Measurements from ENCODE around the gene NIM1K.

Gene NIM1K

DNA sequence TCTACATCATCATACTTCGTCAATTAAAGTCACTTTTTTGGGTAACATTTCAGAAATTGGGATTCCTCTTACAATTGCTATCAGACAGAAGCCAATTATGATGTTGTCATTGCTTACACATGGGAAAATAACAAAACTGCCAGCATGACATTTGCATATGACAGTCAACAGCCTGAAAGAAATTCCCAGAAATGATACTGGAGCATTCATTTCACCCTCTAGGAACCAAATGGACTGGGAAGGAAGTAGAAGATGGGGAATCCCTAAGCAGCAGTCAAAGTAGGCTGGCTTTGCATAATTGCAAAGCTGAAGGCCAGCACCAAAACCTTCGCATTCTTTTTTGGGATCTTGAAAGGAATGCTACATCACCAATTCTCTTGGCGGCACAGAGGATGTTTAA lies 110.5 kb downstream of the NIM1K start:
- TF ChIP-seq OSR1 (CRISPR knock-in tag; IDR thresholded peaks at IDR 0.05), result no peak
- TF ChIP-seq ESRRG (CRISPR knock-in tag; IDR thresholded peaks at IDR 0.05), result no peak
- TF ChIP-seq, protein P1, sequence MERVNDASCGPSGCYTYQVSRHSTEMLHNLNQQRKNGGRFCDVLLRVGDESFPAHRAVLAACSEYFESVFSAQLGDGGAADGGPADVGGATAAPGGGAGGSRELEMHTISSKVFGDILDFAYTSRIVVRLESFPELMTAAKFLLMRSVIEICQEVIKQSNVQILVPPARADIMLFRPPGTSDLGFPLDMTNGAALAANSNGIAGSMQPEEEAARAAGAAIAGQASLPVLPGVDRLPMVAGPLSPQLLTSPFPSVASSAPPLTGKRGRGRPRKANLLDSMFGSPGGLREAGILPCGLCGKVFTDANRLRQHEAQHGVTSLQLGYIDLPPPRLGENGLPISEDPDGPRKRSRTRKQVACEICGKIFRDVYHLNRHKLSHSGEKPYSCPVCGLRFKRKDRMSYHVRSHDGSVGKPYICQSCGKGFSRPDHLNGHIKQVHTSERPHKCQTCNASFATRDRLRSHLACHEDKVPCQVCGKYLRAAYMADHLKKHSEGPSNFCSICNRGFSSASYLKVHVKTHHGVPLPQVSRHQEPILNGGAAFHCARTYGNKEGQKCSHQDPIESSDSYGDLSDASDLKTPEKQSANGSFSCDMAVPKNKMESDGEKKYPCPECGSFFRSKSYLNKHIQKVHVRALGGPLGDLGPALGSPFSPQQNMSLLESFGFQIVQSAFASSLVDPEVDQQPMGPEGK (CRISPR knock-in tag; IDR thresholded peaks at IDR 0.05; ENCODE audit: borderline replicate concordance), result no peak
- no peak for TF ChIP-seq ISL1 (CRISPR knock-in tag; IDR thresholded peaks at IDR 0.05)
- no peak for TF ChIP-seq ZFP30 (CRISPR knock-in tag; IDR thresholded peaks at IDR 0.05)
- no peak for TF ChIP-seq ZNF8 (CRISPR knock-in tag; IDR thresholded peaks at IDR 0.05)
- no peak for TF ChIP-seq ZFP3 (CRISPR knock-in tag; IDR thresholded peaks at IDR 0.05)
- no peak for TF ChIP-seq TCF4 (CRISPR knock-in tag; IDR thresholded peaks at IDR 0.05; ENCODE audit: borderline replicate concordance)
- no peak for TF ChIP-seq SNAI2 (CRISPR knock-in tag; IDR thresholded peaks at IDR 0.05)
- no peak for TF ChIP-seq BACH2 (CRISPR knock-in tag; IDR thresholded peaks at IDR 0.05; ENCODE audit: borderline replicate concordance)
- TF ChIP-seq GLIS3 (CRISPR knock-in tag; IDR thresholded peaks at IDR 0.05), result no peak
- TF ChIP-seq ZC3H10 (CRISPR knock-in tag; IDR thresholded peaks at IDR 0.05), result no peak
- no peak for TF ChIP-seq RARB (CRISPR knock-in tag; IDR thresholded peaks at IDR 0.05)
- TF ChIP-seq, protein P2, sequence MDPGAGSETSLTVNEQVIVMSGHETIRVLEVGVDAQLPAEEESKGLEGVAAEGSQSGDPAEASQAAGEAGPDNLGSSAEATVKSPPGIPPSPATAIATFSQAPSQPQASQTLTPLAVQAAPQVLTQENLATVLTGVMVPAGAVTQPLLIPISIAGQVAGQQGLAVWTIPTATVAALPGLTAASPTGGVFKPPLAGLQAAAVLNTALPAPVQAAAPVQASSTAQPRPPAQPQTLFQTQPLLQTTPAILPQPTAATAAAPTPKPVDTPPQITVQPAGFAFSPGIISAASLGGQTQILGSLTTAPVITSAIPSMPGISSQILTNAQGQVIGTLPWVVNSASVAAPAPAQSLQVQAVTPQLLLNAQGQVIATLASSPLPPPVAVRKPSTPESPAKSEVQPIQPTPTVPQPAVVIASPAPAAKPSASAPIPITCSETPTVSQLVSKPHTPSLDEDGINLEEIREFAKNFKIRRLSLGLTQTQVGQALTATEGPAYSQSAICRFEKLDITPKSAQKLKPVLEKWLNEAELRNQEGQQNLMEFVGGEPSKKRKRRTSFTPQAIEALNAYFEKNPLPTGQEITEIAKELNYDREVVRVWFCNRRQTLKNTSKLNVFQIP (CRISPR knock-in tag; IDR thresholded peaks at IDR 0.05; ENCODE audit: borderline replicate concordance, low read depth), result no peak
- TF ChIP-seq, protein P3, sequence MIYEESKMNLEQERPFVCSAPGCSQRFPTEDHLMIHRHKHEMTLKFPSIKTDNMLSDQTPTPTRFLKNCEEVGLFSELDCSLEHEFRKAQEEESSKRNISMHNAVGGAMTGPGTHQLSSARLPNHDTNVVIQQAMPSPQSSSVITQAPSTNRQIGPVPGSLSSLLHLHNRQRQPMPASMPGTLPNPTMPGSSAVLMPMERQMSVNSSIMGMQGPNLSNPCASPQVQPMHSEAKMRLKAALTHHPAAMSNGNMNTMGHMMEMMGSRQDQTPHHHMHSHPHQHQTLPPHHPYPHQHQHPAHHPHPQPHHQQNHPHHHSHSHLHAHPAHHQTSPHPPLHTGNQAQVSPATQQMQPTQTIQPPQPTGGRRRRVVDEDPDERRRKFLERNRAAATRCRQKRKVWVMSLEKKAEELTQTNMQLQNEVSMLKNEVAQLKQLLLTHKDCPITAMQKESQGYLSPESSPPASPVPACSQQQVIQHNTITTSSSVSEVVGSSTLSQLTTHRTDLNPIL (CRISPR knock-in tag; IDR thresholded peaks at IDR 0.05; ENCODE audit: low read depth), result no peak
- TF ChIP-seq, protein P4, sequence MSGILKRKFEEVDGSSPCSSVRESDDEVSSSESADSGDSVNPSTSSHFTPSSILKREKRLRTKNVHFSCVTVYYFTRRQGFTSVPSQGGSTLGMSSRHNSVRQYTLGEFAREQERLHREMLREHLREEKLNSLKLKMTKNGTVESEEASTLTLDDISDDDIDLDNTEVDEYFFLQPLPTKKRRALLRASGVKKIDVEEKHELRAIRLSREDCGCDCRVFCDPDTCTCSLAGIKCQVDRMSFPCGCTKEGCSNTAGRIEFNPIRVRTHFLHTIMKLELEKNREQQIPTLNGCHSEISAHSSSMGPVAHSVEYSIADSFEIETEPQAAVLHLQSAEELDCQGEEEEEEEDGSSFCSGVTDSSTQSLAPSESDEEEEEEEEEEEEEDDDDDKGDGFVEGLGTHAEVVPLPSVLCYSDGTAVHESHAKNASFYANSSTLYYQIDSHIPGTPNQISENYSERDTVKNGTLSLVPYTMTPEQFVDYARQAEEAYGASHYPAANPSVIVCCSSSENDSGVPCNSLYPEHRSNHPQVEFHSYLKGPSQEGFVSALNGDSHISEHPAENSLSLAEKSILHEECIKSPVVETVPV (CRISPR knock-in tag; IDR thresholded peaks at IDR 0.05), result no peak
- no peak for TF ChIP-seq TOX (CRISPR knock-in tag; IDR thresholded peaks at IDR 0.05; ENCODE audit: borderline replicate concordance)
- no peak for ATAC-seq

DNA sequence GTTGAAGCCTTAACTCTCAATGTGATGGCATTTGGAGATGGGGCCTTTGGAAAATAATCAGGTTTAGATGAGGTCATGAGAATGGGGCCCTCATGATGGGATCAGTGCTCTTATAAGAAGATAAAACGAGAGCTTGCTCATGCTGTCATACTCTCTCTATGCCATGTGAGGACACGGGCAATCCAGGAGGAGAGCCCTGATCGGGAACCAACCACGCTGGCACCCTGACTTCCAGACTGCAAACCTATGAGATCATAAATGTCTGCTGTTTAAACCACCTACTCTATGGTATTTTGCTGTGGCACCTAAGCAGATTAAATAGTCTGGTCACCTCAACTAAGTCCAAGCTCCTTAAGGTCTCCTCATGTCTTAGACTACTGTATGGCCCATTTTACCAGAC lies 111.2 kb downstream of the NIM1K start:
- TF ChIP-seq, protein P1 (CRISPR knock-in tag; IDR thresholded peaks at IDR 0.05; ENCODE audit: borderline replicate concordance), result no peak
- TF ChIP-seq, protein P2 (CRISPR knock-in tag; IDR thresholded peaks at IDR 0.05; ENCODE audit: borderline replicate concordance, low read depth), result no peak
- TF ChIP-seq SNAI2 (CRISPR knock-in tag; IDR thresholded peaks at IDR 0.05) (no peak), BACH2 (CRISPR knock-in tag; IDR thresholded peaks at IDR 0.05; ENCODE audit: borderline replicate concordance) (no peak), ZNF70 (CRISPR knock-in tag; IDR thresholded peaks at IDR 0.05) (no peak), TOX (CRISPR knock-in tag; IDR thresholded peaks at IDR 0.05; ENCODE audit: borderline replicate concordance) (no peak), ZNF565 (CRISPR knock-in tag; conservative IDR thresholded peaks at IDR 0.05; ENCODE audit: low read depth) (no peak), OSR1 (CRISPR knock-in tag; IDR thresholded peaks at IDR 0.05) (no peak), CSDC2 (CRISPR knock-in tag; IDR thresholded peaks at IDR 0.05) (no peak), TCF4 (CRISPR knock-in tag; IDR thresholded peaks at IDR 0.05; ENCODE audit: borderline replicate concordance) (no peak)
- TF ChIP-seq, protein P3 (CRISPR knock-in tag; IDR thresholded peaks at IDR 0.05; ENCODE audit: low read depth), result no peak
- no peak for ATAC-seq
